ENCODE results near the gene IFI6. TPM values are rescaled to one million over a fixed set of nuclear protein-coding genes. Genes with fewer than 3 reads are reported as not detected.

Gene IFI6
- total and polyA plus RNA-seq, 2 of the 13 experiments (the other 11 are each of a cell fraction or from before 2014, with no cell fraction given), result 12.9 to 13.2 TPM

GRCh38 chr1:27659497-27660299 lies 12.3 kb downstream of the IFI6 start (continued):
- TF ChIP-seq ETS1 (CRISPR knock-in tag; IDR thresholded peaks at IDR 0.05), result no peak
- no peak for TF ChIP-seq ATF5 (CRISPR knock-in tag; IDR thresholded peaks at IDR 0.05; ENCODE audit: low read depth)
- peak; percentile 42 for TF ChIP-seq CREM (IDR thresholded peaks at IDR 0.05)
- TF ChIP-seq CREM (CRISPR knock-in tag; IDR thresholded peaks at IDR 0.05), result peak; percentile 36; the same call in 1 of the 2 replicates

GRCh38 chr1:27658951-27659496 lies 13.0 kb downstream of the IFI6 start:
- Histone ChIP-seq H3K79me2 (ENCODE audit: insufficient read depth, low read length) (no peaks in the 10 kb centered on the region), H3K9ac (ENCODE audit: insufficient read depth, low read depth, low read length) (peak overlapping the region; percentile 14; the same call in 1 of the 2 replicates), H4K20me1 (ENCODE audit: insufficient read depth, low read length) (no peaks in the 10 kb centered on the region), H3K4me1 (ENCODE audit: insufficient read depth, low read length) (peaks cover 53% of the 10 kb centered on the region), H3K9me3 (ENCODE audit: low read length) (no peaks in the 10 kb centered on the region), H3K27me3 (ENCODE audit: control insufficient read depth in 1 of 2, insufficient read depth in 2 of 2, low read length in 2 of 2) (peaks cover 1 to 6% of the 10 kb centered on the region in 2 experiments; a peak in 1 of 5 replicates), H3K4me2 (ENCODE audit: low read depth, low read length) (peak overlapping the region; percentile 95), H3K4me3 (replicated peaks in 1 of 3; ENCODE audit: insufficient read depth in 1 of 3, low read depth in 2 of 3, low read length in 3 of 3) (peak overlapping the region; percentile 51 to 72 (median 61)), H2AFZ (ENCODE audit: low read length) (peak overlapping the region; percentile 70), H3K36me3 (replicated peaks in 1 of 2; ENCODE audit: control insufficient read depth in 1 of 2, insufficient read depth in 2 of 2, low read length in 2 of 2) (no peaks in the 10 kb centered on the region), H3K27ac (ENCODE audit: extremely low read length, insufficient read depth, low read length) (no peak overlapping the region)
- CTCF ChIA-PET (ENCODE audit: low intra/inter-chr PET ratio, low total read pairs), result no interaction called here
- ATAC-seq (peak; percentile 6; the same call in 2 of the 3 replicates), DNase-seq (ENCODE audit: low spot score) (no peak), FAIRE-seq (no peak)
- WGBS (ENCODE audit: low lambda C conversion rate), result 5% methylated on average over 5 of the region's 7 CpGs
- no TSS peak for BruUV-seq (replicated peaks)
- POLR2A ChIA-PET, result interaction anchor here (1.0 kb wide), 2 partner anchors 38 to 52 kb away, joined by 3 to 5 read pairs; no protein-coding TSS in a partner anchor
- in situ Hi-C loops (cut with HindIII; ENCODE audit: extremely low pct_ligation_motif_present, low pct_unique_long_range_greater_than_20kb), result loop anchor here (5.0 kb wide), 1 partner anchor 42 kb away; no protein-coding TSS in a partner anchor
- intact Hi-C loops (cut with micrococcal nuclease; ENCODE audit: unreplicated experiment), result no loop called here
- TF ChIP-seq ZZZ3 (CRISPR knock-in tag; IDR thresholded peaks at IDR 0.05; ENCODE audit: borderline replicate concordance) (no peak), TBL1XR1 (IDR thresholded peaks at IDR 0.05; ENCODE audit: borderline replicate concordance, low read length, partially characterized antibody) (no peak), ZNF780A (CRISPR knock-in tag; IDR thresholded peaks at IDR 0.05) (no peak), ZNF841 (CRISPR knock-in tag; IDR thresholded peaks at IDR 0.05; ENCODE audit: borderline replicate concordance) (no peak), ZSCAN5A (CRISPR knock-in tag; IDR thresholded peaks at IDR 0.05; ENCODE audit: borderline replicate concordance) (no peak), YEATS4 (CRISPR knock-in tag; IDR thresholded peaks at IDR 0.05; ENCODE audit: borderline replicate concordance) (0 out of 2 replicates have a peak, but pooled peaks have one; percentile 2), ZNF557 (CRISPR knock-in tag; IDR thresholded peaks at IDR 0.05) (no peak), ZBTB4 (CRISPR knock-in tag; IDR thresholded peaks at IDR 0.05; ENCODE audit: borderline replicate concordance) (no peak), RFX3 (CRISPR knock-in tag; IDR thresholded peaks at IDR 0.05) (no peak), ZNF605 (CRISPR knock-in tag; IDR thresholded peaks at IDR 0.05) (no peak), CHD2 (IDR thresholded peaks at IDR 0.05; ENCODE audit: low read depth, low read length) (no peak)
